Right renal cortex interstitium (tissue), 3 donors: ENCODE results near the gene MDM4. TPM values are rescaled to one million over a fixed set of nuclear protein-coding genes. Genes with fewer than 3 reads are reported as not detected.
"Not testable (repeated sequence)": the region's sequence is repeated elsewhere in the genome, so short reads cannot be mapped to it uniquely, and the experiment has no call there.

Experiments used
- DNase-seq, 3 donors: peaks; one replicate each; pipeline ENCODE4 v3.0.0-alpha.2; 2013; ENCODE audit warnings: low read depth in 3 of 3, low spot score in 2 of 3
- polyA plus RNA-seq, 3 donors: library from polyadenylated mRNA; unstranded; fragments of 120-200 nt; gene quantifications; one replicate each; pipeline ENCODE4 v1.2.1, GENCODE V29; 2013; ENCODE audit not compliant: insufficient read length in 3 of 3

MDM4 gene
- polyA plus RNA-seq, 3 donors = 22.0 to 26.6 (median 25.0) TPM

DNA sequence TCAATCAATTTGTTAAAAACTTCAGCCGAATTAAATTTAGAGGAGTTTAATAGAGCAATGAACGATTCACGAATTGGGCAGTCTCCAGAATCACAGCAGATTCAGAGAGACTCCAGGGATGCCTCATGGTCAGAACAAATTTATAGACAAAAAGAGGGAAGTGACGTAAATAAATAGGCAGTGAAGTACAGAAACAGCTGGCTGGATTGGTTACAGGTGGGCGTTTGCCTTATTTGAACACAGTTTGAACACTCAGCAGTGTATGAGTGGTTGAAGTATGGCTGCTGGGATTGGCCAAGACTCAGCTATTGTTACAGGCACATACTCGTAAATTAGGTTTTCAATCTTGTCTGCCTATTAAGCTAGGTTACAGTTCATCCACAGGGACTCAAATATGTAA is 43.8 kb downstream of the MDM4 start:
- DNase-seq = not testable (repeated sequence)

DNA sequence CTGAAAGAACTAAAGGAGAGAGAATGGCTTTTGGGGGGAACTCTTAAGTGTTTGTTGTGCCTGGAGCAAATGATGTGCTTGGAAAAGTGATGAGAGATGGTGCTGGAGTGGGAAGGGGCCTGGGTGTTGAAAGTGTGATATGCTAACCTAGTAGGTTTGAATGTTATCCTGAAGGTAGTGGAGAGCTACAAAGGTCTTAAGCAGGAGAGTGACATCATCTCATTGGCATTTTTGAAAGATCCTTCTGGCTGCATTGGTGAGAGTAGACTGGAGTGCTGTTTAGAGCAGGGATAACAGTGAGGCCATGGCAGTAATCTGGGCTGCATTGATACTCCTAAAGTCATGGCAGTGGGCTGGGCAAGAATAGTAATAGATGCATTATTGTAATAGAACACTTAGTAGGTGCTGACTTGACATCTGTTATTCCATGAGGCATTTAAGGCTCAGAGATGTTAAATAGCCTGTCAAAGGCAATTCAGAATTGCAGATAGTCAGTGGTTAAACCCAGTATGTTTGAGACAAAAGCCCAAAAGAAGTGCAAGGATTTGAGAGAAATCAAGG is 44.5 kb downstream of the MDM4 start:
- DNase-seq = no peak

DNA sequence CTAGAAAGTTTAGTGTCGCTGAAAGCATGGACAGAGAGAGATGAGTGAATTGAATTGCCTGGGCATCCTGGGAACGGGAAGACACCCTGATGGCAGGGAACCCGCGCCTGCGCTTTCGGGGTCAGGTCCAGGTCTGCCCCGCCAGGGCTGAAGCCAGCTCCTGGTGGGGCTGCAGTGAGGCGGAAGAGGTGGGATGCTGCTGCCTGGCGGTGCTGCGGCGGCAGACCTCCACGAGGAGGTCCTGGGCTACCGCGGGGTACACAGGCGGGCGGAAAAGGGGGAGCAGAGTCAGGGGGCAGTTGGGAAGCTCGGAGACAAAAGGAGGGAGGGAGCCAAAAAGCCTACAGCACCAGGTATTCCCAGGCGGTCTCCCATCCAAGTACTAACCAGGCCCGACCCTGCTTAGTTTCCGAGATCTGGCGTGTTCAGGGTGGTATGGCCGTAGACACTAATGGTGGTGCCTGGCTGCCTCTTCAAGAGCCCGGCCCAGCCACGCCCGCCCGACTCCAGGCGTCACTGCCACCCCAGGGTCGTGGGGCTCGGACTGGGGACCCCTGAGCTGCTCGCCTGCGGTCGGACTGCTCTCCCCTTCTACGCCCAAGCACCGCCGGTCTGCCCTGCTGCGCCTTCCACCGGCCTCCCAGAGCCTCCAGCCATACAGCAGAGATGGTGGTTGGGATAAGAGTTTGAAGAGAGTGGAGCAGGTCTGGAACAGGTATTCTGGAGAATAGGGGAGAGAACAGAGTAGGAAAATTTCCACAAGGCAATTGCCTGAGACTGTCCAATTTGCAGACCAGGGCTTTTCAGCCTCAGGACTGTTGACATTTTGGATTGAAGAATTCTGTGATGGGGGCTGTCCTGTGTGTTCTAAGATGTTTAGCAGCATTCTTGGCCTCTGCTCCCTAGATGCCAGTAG is 46.1 kb downstream of the MDM4 start:
- DNase-seq = no peak

DNA sequence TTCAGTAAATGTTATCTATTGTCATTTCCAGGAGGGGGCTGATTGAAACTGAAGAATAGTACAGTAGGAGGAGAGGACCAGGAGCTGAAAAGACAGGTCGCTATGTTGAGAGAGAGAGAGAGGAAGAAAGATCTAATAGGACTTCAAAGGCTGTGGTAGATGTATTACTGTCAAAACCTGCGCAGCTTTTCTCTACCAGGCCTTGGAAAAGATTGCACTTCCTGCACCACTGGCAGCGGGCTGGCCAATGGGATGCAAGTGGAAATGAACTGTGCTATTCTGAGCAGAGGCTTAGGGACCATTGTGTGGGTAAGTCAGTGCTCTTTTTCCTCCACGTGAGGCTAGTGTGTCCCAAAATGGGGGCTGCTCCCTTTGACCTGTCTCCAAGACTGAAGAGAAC is 47.1 kb downstream of the MDM4 start:
- DNase-seq = no peak

DNA sequence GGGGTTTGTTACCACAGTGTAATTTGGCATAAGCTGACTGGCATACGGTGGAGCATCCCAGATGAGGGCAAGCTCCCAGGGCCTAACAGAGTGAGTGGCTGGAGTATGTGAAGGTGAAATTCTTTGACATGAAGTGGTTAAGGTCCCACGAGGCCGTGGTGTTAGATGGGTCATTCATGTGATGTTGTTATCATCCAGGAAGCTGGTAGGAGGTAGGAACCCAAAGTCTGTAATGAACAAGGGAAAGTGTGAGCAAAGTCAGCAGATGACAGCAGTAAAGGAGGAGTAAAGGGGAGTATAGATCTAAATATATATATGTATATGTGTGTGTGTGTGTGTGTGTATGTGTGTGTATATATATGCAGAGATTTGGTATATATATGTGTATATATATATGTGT is 47.6 kb downstream of the MDM4 start:
- DNase-seq = no peak

DNA sequence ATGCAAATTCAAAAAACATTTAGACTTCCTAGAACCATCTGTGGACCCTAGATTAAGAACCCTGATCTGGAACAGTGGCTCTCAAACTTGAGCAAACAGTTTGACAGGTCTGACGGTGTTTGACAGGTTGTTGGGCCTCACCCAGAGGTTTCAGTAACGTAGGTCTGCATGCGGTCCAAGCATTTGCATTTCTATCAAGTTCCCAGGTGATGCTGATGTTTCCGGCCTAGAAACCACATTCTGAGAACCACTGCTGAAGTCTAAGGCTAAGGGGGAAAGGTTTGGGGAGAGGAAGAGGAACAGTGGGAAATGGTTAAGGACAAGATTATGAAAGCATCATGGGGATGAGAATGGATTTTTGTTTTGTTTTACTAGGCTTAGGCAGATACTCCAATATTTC is 48.6 kb downstream of the MDM4 start:
- no peak for DNase-seq

DNA sequence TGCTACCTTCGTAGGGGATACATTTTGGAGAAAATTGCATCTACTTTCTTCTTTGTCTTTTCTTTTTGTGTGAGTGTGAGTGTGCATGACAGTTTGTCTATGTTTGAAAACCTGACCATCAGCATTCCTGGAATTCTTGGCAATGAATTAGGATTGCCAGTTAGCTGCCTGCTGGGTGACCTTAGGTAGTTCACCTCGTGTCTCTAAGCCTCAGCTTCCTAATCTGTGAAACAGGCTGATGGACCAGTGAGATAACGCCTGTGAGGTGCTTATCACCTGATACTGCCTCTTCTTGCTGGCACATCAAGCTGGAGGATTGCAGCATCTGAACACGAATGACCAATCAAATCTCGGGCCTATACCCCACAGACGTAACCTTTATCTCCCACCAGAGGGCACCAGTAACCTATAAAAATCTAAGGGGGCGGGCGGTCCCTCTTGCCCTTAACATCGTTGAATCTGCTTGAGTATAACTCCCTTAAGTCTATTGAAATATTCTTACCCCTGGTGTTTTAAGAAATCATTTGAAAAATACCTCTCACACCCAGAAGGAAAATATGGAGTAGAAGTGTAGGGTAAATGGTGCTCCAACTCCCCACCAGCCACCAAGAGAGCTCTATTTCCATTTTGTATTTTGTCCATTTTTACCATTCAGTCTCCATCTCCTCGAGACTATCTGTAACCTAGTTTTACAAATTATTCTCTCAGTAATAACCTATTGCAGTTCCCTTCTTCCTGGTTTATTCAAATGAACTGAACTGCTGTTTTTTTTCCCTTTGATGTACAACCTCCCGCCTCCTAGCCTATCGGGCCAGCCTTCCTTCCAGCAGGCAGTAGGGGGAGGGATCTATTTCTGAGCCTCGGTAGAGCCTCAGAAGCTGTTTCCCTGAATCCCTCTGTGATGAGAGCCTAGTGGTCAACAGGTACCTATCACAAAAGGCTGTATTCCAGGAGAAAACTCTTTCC is 49.7 kb downstream of the MDM4 start:
- peak; percentile 27 to 59 (median 40) for DNase-seq

DNA sequence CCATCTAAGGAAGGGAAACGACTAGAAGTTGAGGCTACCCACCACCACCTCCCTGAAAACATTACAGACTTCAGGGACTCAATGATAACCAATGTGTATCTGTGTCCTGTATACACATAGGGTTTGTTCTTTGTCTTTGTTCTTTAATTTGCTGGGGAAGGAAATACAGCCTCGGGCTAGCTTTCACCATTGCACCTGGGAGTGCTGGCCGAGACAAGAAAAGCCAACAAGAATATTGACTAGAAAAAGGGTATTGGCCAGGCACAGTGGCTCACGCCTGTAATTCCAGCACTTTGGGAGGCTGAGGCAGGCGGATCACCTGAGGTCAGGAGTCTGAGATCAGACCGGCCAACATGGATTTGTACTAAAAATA is 50.4 kb downstream of the MDM4 start:
- DNase-seq = no peak

DNA sequence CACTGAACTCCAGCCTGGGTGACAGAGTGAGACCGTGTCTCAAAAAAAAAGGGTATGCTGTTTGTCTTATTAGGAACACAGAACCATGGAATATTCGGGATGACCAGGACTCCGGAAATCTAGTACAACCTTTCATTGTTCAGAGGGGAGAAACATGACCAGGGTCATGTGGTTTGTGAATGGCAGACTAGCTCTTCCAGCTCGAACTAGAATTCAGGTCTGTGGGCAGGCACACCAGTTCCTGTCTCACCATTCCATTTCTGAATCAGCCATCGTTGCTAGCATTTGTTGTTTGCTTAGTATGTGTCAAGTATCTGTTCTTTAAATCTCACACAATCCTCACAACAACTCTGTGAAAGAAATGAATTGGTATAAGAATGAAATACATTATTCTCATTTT is 50.9 kb downstream of the MDM4 start:
- DNase-seq = no peak

DNA sequence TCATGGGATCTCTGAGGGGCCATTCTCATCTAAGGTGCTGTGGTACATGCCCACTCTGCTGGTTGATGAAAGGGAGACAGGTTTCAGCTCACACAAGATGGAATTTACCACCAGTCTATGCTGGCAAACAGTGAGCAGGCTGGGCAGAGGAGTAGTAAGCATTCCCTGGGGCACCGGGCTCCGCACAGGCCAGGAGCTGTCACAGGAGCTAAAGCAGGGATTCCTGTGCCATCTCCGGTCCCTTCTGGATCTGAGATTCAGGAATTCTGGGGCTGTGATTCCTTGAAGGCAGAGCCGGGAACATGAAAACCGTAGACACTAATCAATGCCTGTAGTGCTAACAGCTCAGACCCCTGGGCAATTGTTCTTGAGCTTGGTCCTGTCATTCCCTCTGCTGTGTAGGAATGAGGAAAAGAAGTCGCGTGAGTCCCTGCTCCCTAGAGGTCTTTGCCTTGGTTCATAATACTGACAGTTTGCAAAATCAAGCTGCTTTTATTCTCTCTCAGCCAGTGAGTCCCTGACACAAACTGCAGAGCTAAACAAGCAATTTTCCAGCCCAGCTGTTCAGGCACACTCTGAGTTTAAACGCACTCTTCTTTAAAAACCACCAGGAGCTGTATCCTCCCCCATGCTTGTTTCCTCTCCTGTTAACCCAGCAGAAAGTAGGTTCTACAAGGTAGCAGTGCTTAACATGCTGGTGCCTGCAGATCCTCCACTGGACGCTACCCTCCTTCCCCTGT is 52.5 kb downstream of the MDM4 start:
- DNase-seq = no peak

DNA sequence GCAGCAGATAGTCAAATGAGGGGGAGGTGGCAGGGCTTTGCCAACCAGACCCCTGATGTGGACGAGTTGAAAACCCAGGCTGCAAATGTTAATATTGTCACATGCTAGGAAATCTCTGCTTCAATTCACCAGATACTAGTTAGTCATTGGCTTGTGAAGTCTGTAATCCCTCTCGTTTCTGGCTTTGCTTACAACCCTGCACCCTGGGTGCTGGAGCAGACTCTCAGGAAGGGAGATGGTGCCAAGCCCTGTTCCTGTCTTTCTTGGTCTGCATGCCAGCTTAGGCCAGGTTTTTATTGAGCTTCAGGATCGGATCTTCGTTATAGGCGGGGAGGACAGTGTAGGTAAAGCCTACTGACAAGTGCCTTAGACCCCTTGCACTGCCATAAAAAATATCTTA is 53.3 kb downstream of the MDM4 start:
- DNase-seq = no peak

DNA sequence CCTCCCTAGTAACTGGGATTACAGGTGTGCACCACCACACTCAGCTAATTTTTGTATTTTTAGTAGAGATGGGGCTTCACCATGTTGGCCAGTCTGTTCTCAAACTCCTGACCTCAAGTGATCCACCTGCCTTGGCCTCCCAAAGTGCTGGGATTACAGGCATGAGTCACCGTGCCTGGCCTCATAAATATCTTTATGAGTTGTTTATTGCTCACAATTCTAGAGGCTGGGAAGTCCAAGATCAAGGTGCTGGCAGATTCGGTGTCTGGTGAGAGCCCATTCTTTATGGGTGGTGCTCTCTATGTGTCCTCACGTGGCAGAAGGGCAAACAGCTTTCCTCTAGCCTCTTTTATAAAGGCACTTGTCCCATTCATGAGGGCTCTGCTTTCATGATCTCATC is 53.8 kb downstream of the MDM4 start:
- not testable (repeated sequence) for DNase-seq

DNA sequence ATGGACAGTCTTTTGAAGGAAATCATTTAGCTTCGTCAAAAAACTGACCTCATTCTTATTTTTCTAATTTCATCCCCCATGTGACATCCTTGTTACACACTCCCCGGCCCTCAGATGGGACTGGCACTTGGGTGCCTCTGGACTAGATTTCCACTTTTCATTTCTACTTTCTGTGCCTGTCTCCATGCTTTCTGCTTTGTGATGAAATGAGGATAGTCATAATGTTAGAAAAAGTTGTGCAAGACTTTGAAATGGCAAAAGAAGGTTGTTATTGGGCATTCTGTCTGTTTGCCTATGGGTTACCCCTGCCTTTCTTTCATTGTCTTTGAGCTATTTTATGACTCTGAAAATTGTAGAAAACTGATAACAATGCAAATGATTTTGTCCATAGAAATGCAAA is 54.9 kb downstream of the MDM4 start:
- DNase-seq = no peak

DNA sequence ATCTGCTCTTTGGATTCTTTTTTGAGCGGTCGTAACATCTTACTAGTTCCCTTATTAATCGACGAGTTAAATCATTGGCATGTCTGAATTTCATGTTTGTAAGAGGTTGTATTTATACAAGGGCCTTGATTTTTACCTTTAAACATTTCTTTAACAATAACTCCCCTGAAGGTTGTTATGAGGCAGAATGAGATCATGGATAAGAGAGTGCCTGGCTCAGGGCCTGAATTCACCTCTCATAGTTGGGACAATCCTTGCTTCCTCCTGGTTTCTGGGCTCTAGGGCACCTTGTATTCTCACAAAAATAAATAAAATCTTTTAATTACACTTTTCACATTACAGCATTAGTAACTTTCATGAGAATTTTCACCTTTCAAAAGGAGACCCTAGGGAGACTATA is 55.4 kb downstream of the MDM4 start:
- DNase-seq = no peak

DNA sequence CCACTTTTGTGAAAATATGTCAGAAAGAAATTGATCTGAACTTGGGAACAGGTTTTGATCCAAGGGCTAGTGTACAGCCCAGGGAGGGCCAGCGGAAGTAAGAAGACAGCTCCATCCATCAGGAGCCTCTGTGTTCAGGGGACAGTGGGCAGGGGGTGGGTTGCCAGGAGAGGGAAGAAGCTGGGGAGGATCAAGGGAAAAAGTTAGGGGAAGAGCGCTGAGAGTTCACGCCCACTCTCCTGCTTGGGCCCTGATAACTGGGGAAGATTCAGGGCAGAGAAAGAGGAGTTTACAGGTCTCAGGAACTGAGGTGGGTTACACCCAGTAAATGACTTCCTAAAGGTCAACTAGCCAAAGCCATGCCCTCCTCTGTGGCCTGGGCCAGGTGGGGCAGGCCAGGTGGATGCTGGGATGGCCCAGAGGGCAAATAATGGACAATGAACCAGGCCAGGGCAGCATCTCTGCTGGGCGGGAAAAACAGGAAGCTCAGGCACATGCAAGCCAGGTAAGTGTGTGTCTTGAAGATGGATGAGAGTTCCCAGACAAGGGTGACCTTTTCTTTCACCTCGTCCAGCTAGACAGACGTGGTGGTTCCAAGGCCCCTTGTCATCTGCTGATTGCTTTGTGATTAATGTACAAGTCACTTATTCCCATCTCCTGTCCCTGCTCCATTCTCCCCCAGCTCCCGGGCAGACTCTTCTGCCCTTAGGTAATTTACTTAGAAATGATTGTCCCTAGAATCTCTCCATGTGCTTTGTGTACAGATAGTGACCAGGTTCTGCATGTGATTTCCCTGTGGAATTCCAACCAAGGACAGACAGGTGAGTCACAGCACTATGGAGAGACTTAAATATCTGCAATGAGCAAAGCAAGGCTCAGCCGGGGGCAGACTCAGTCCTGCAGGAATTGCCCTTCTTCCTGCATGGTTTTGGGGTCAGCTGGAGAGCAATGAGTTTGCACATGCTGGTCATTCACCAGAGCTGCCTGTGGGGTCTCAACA is 57.0 kb downstream of the MDM4 start:
- DNase-seq = no peak

DNA sequence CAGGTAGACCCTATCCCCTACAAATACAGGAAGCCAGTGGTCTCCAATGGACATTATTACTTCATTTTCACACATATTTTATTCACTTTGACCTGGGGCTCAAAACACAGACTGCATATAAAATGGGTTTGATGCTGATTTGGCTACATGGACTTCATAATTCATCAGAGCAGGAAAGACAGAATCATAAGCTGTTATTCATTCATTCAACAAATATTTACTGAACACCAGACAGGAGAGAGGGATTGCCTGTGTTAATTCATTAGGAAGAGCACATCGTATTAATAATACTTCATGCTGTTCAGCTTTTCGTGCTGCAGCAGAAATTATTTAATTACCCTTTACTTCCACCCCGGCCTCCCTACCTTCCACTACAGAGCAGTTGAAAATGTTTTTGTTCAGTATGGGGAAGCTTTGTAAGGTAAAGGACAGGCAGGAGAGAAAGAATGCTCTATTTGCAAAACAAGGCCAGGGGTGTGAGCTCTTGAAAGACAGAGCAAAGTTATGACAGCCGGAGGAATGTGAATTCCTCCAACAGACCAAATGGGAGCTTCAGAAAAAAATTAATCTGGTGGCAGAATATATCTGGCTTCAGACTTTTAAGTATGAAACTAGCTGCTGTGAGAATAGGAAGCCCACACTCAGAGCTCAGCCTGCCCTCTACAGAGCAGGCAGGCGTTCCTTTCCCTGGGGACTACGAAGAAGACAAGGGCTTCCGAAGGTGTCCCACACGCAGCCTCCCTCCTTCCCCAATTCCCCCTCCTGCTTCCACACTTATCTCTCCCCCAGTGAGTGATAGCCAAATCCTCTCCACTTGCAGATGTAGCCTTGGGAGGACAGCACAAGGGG is 58.0 kb downstream of the MDM4 start:
- no peak for DNase-seq

DNA sequence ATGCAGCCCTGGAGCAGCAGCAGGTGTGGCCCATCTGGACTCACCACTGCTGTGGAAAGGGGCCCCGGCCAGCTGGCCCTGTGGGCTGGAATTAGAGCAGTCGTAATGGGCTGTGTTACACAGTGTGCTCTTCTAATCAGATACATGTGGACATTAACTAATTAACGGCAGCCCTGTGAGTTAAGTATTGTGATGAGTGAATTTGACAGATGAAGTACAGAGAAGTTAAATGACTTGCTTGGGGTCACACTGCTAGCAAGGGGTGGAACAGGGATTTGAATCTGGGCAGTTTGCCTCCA is 58.6 kb downstream of the MDM4 start:
- no peak for DNase-seq
